Hindlimb muscle (tissue), 1 donor: ENCODE data around the gene TSHZ3. TPM values are rescaled to one million over a fixed set of nuclear protein-coding genes. Genes with fewer than 3 reads are reported as not detected.

Experiments used
- DNase-seq: peaks from one replicate; pipeline ENCODE4 v3.0.0-alpha.2; 2013
- polyA plus RNA-seq: library from polyadenylated mRNA; unstranded; fragments of 120-200 nt; gene quantifications from one replicate; pipeline ENCODE4 v1.2.1, GENCODE V29; 2013; ENCODE audit not compliant: insufficient read length

Gene TSHZ3
- polyA plus RNA-seq, 1 donor = 17.6 TPM

GRCh38 chr19:31312009-31312676, 37.1 kb downstream of the TSHZ3 start:
- peak; percentile 64 for DNase-seq

GRCh38 chr19:31310432-31311133, 38.7 kb downstream of the TSHZ3 start:
- no peak for DNase-seq

GRCh38 chr19:31308781-31309180, 40.5 kb downstream of the TSHZ3 start:
- DNase-seq = no peak

- DNase-seq = no peak
These were observed 42.1 kb downstream of the TSHZ3 start for GRCh38 chr19:31307071-31307669.

GRCh38 chr19:31306006-31306753, 43.1 kb downstream of the TSHZ3 start:
- no peak for DNase-seq

GRCh38 chr19:31304831-31305312, 44.4 kb downstream of the TSHZ3 start:
- DNase-seq = no peak

GRCh38 chr19:31303262-31303815, 45.9 kb downstream of the TSHZ3 start:
- no peak for DNase-seq

GRCh38 chr19:31301306-31301980, 47.8 kb downstream of the TSHZ3 start:
- no peak for DNase-seq

GRCh38 chr19:31300422-31300821, 48.8 kb downstream of the TSHZ3 start:
- DNase-seq = no peak

- no peak for DNase-seq
These were observed 49.6 kb downstream of the TSHZ3 start for GRCh38 chr19:31299665-31300064.

- DNase-seq = no peak
These were observed 51.2 kb downstream of the TSHZ3 start for GRCh38 chr19:31297991-31298390.

- DNase-seq = no peak
These were observed 52.4 kb downstream of the TSHZ3 start for GRCh38 chr19:31296741-31297390.

GRCh38 chr19:31294189-31294588, 55.0 kb downstream of the TSHZ3 start:
- DNase-seq = no peak

- no peak for DNase-seq
These were observed 56.5 kb downstream of the TSHZ3 start for GRCh38 chr19:31292639-31293185.

GRCh38 chr19:31290931-31291590, 58.2 kb downstream of the TSHZ3 start:
- DNase-seq = no peak

GRCh38 chr19:31289976-31290375, 59.3 kb downstream of the TSHZ3 start:
- DNase-seq = no peak

- no peak for DNase-seq
These were observed 59.8 kb downstream of the TSHZ3 start for GRCh38 chr19:31289381-31289880.

- DNase-seq = no peak
These were observed 62.7 kb downstream of the TSHZ3 start for GRCh38 chr19:31286491-31286890.

- peak; percentile 55 for DNase-seq
These were observed 63.5 kb downstream of the TSHZ3 start for GRCh38 chr19:31285744-31286143.

GRCh38 chr19:31284621-31285020, 64.6 kb downstream of the TSHZ3 start:
- no peak for DNase-seq
